Stomach (tissue), 4 donors: ENCODE results near the gene PPCDC.

Experiments used
- CTCF ChIP-seq, 7 experiments: fragments of 450-650 bp in 4 of 7; fragments of 200-600 bp in 3 of 7; sonication (generic) in 3 of 7; IDR thresholded peaks; one replicate each; pipeline ENCODE4 v1.5.1; 2016 to 2019; ENCODE audit warnings: antibody characterized with exemption in 7 of 7, control low read depth in 2 of 7, mild to moderate bottlenecking in 1 of 7
- POLR2A ChIP-seq, 4 donors: fragments of 450-650 bp; IDR thresholded peaks; one replicate each; pipeline ENCODE4 v1.6.1; 2016; ENCODE audit warnings: antibody characterized with exemption in 4 of 4, control low read depth in 2 of 4, mild to moderate bottlenecking in 1 of 4, moderate library complexity in 1 of 4
- POLR2AphosphoS5 ChIP-seq, 3 donors: sonication (generic); formaldehyde crosslinking; IDR thresholded peaks; one replicate each; pipeline ENCODE4 v1.6.1; 2016; ENCODE audit warnings: antibody characterized with exemption in 3 of 3

- TF ChIP-seq CTCF (IDR thresholded peaks at IDR 0.05), result no peak
- TF ChIP-seq POLR2AphosphoS5 (IDR thresholded peaks at IDR 0.05), result no peak
- TF ChIP-seq POLR2A (IDR thresholded peaks at IDR 0.05), result no peak
These were observed 52.9 kb downstream of the PPCDC start for GRCh38 chr15:75076277-75076676.
